GM12878 (cell line): Measurements from ENCODE around the gene PDE11A. TPM values are rescaled to one million over a fixed set of nuclear protein-coding genes. Genes with fewer than 3 reads are reported as not detected.

Source experiments
- ATAC-seq: fragments of 200-7000 bp; cut with Tn5 transposase; 3 replicates; pipeline ENCODE4 v1.9.1; 2020; ENCODE audit warnings: mild to moderate bottlenecking, moderate library complexity
- BruUV-seq: library from RNA; stranded (reverse); fragments of 400-500 nt; replicated peaks from 2 replicates; lab custom pipeline; 2021; lab: Mats Ljungman, UMichigan
- CTCF ChIA-PET: fragments of 300-600 bp; sonication (Branson Sonifier 250); formaldehyde crosslinking; extraction: SDS; loops from one replicate; lab custom pipeline; 2021; ENCODE audit warnings: inconsistent platforms; lab: Yijun Ruan, JAX
- POLR2A ChIA-PET: fragments of 350-600 bp; formaldehyde crosslinking; extraction: SDS; loops from one replicate; lab custom pipeline; 2021; ENCODE audit warnings: inconsistent platforms; lab: Charles Lee
- RAD21 ChIA-PET: fragments of 300-600 bp; sonication (Branson Sonifier 250); formaldehyde crosslinking; loops from one replicate; lab custom pipeline; 2023; ENCODE audit warnings: antibody characterized with exemption; ENCODE audit not compliant: unreplicated experiment; lab: Charles Lee
- SMC1A ChIA-PET: fragments of 300-600 bp; sonication (Branson Sonifier 250); formaldehyde crosslinking; loops from one replicate; lab custom pipeline; 2023; ENCODE audit not compliant: unreplicated experiment, uncharacterized antibody; lab: Charles Lee
- DNase-seq: peaks from one replicate; pipeline ENCODE4 v3.0.0-alpha.2; 2011; ENCODE audit warnings: low read depth, low spot score
- FAIRE-seq: peaks from 3 replicates; lab custom pipeline; 2011; peaks lifted over from hg19 to GRCh38; lab: Jason Lieb, UNC
- H2AFZ ChIP-seq: 2 replicates; pipeline ENCODE4 v1.6.0; 2011; ENCODE audit warnings: low read depth, low read length, control low read depth; ENCODE audit not compliant: control insufficient read depth
- H3K27ac ChIP-seq: 2 replicates; pipeline ENCODE4 v1.5.1; 2011; ENCODE audit warnings: control low read depth; ENCODE audit not compliant: control insufficient read depth, insufficient read depth
- H3K27me3 ChIP-seq, 2 experiments: replicated peaks in 1 of 2; 2 replicates each; pipeline versions ENCODE4 v1.6.0 to v1.6.1; 2011; ENCODE audit warnings: low read length in 1 of 2; ENCODE audit not compliant: control insufficient read depth in 2 of 2, insufficient read depth in 2 of 2
- H3K36me3 ChIP-seq, 2 experiments: 2 replicates each; pipeline ENCODE4 v1.5.1; 2011; ENCODE audit warnings: low read length in 1 of 2; ENCODE audit not compliant: control insufficient read depth in 2 of 2, insufficient read depth in 2 of 2
- H3K4me1 ChIP-seq: 2 replicates; pipeline ENCODE4 v1.6.1; 2011; ENCODE audit warnings: mild to moderate bottlenecking, low read length, moderate library complexity, mixed read lengths; ENCODE audit not compliant: control insufficient read depth, insufficient read depth
- H3K4me2 ChIP-seq: 2 replicates; pipeline ENCODE4 v1.6.0; 2011; ENCODE audit warnings: control low read depth; ENCODE audit not compliant: control insufficient read depth, insufficient read depth
- H3K4me3 ChIP-seq: fragments of 200-600 bp; sonication (generic); 2 replicates; pipeline ENCODE4 v1.5.1; 2016
- H3K79me2 ChIP-seq: 2 replicates; pipeline ENCODE4 v1.6.0; 2011; ENCODE audit warnings: low read length; ENCODE audit not compliant: control insufficient read depth, insufficient read depth
- H3K9ac ChIP-seq: 2 replicates; pipeline ENCODE4 v1.8.0; 2011; ENCODE audit warnings: low read length, control low read depth, mixed read lengths; ENCODE audit not compliant: control insufficient read depth, insufficient read depth
- H3K9me3 ChIP-seq: replicated peaks from 3 replicates; pipeline ENCODE4 v1.5.1; 2011; ENCODE audit warnings: mild to moderate bottlenecking, low read length; ENCODE audit not compliant: control insufficient read depth, insufficient read depth
- H4K20me1 ChIP-seq: 2 replicates; pipeline ENCODE4 v1.6.0; 2011; ENCODE audit not compliant: control insufficient read depth, insufficient read depth
- ATF2 ChIP-seq: IDR thresholded peaks from 2 replicates; pipeline ENCODE4 v1.6.1; 2012; ENCODE audit warnings: low read length, inconsistent platforms
- BCL11A ChIP-seq: IDR thresholded peaks from 2 replicates; pipeline ENCODE4 v1.6.1; 2011; ENCODE audit warnings: low read depth, low read length
- ESRRA ChIP-seq: IDR thresholded peaks from 2 replicates; pipeline ENCODE4 v1.6.1; 2012; ENCODE audit warnings: mild to moderate bottlenecking, low read length, improper control_type of control experiment
- MYC ChIP-seq: IDR thresholded peaks from 2 replicates; pipeline ENCODE4 v1.6.1; 2011; ENCODE audit warnings: mild to moderate bottlenecking, low read length, moderate library complexity, inconsistent platforms; ENCODE audit not compliant: insufficient read depth, insufficient replicate concordance, insufficient read length, severe bottlenecking
- NKRF ChIP-seq: fragments of 450-650 bp; conservative IDR thresholded peaks from 2 replicates; pipeline ENCODE4 v1.6.1; 2017; ENCODE audit warnings: mild to moderate bottlenecking, moderate library complexity
- RELA ChIP-seq: fragments of 450-650 bp; IDR thresholded peaks from 2 replicates; pipeline ENCODE4 v1.8.0; 2014; ENCODE audit warnings: borderline replicate concordance; ENCODE audit not compliant: partially characterized antibody
- SRF ChIP-seq, 2 experiments: IDR thresholded peaks; 2 replicates each; pipeline ENCODE4 v1.6.1; 2011; ENCODE audit warnings: low read depth in 2 of 2, low read length in 2 of 2, mild to moderate bottlenecking in 1 of 2, moderate library complexity in 1 of 2
- TCF7 ChIP-seq: IDR thresholded peaks from 2 replicates; pipeline ENCODE4 v1.6.1; 2014; ENCODE audit warnings: antibody characterized with exemption, borderline replicate concordance
- WRNIP1 ChIP-seq: IDR thresholded peaks from 2 replicates; pipeline ENCODE4 v1.6.1; 2011; ENCODE audit warnings: low read depth, low read length, improper control_type of control experiment, borderline replicate concordance
- WGBS: methylation state at CpG from one replicate; pipeline ENCODE4 v1.1.6; 2016; ENCODE audit warnings: low lambda C conversion rate; ENCODE audit not compliant: insufficient replicate concordance, insufficient coverage; ENCODE audit errors: missing lambda C conversion rate; 5-methylcytosine and 5-hydroxymethylcytosine counted together
- in situ Hi-C: fragments of 300-500 bp; cut with MboI; formaldehyde crosslinking; loops from 9 replicates; pipeline ENCODE4 v1.14.3; 2018; ENCODE audit warnings: mixed read lengths
- intact Hi-C: fragments of 100-400 bp; cut with micrococcal nuclease; formaldehyde crosslinking; loops from one replicate; pipeline ENCODE4 v1.14.2; 2022; ENCODE audit not compliant: unreplicated experiment
- polyA plus RNA-seq, 11 experiments: library from polyadenylated mRNA; depleted of rRNA in 4 of 11; unstranded in 6 of 11; stranded (reverse) in 5 of 11; fragments of >200 nt; fragmentation: Nextera tagmentation in 4 of 11; fragmentation: Illumina TruSeq in 1 of 11; extraction: Ambion mirVana in 4 of 11; extraction: Trizol in 1 of 11; gene quantifications; 1 replicate in 1 of 11; 2 replicates in 10 of 11; pipeline versions ENCODE4 v1.2.1 to v1.2.3, GENCODE V29; 2011 to 2016; ENCODE audit warnings: inconsistent platforms in 2 of 11, missing spikeins in 2 of 11, low read depth in 1 of 11
- total RNA-seq, 4 experiments: library from RNA; depleted of rRNA in 3 of 4; stranded (reverse); fragments of >200 nt in 3 of 4; fragmentation: Illumina TruSeq in 1 of 4; extraction: Trizol in 1 of 4; gene quantifications; 2 replicates each; pipeline versions ENCODE4 v1.2.1 to v1.2.3, GENCODE V29; 2013 to 2021

The PDE11A gene
- total and polyA plus RNA-seq, 10 of the 15 experiments (the other 5 are each of a cell fraction or from before 2014, with no cell fraction given) = 0.01 to 0.17 (median 0.06) TPM; not detected in 5

GRCh38 chr2:177880285-177880684 lies 192.3 kb downstream of the PDE11A start:
- SMC1A ChIA-PET = no interaction called here
- no peaks in the 10 kb centered on the region for H3K4me1 ChIP-seq
- no peaks in the 10 kb centered on the region for H3K36me3 ChIP-seq
- RAD21 ChIA-PET = no interaction called here
- CTCF ChIA-PET = interaction anchor here (1.2 kb wide), 1 partner anchor 26 kb away, joined by 3 read pairs; no protein-coding TSS in a partner anchor
- ATAC-seq (no peak), FAIRE-seq (no peak), DNase-seq (no peak)
- H3K4me2 ChIP-seq = no peak overlapping the region
- no peaks in the 10 kb centered on the region for H3K79me2 ChIP-seq
- H3K27me3 ChIP-seq = no peaks in the 10 kb centered on the region
- H3K27ac ChIP-seq = no peak overlapping the region
- TF ChIP-seq RELA = no peak
- BruUV-seq = no TSS peak
- H3K9me3 ChIP-seq = no peaks in the 10 kb centered on the region
- H4K20me1 ChIP-seq = no peaks in the 10 kb centered on the region
- WGBS = 57% methylated on average over 2 of the region's 2 CpGs
- no peak overlapping the region for H3K9ac ChIP-seq
- intact Hi-C loops = no loop called here
- in situ Hi-C loops = no loop called here
- POLR2A ChIA-PET = no interaction called here
- no peak overlapping the region for H2AFZ ChIP-seq
- H3K4me3 ChIP-seq = no peak overlapping the region

- ChIA-PET POLR2A (interaction anchor here (0.6 kb wide), 1 partner anchor 1803 kb away, joined by 3 read pairs; no protein-coding TSS in a partner anchor), RAD21 (no interaction called here), SMC1A (interaction anchor here (1.1 kb wide), 1 partner anchor 9 kb away, joined by 4 read pairs; no protein-coding TSS in a partner anchor), CTCF (no interaction called here)
- ATAC-seq (no peak), DNase-seq (no peak), FAIRE-seq (no peak)
- no peaks in the 10 kb centered on the region for H3K79me2 ChIP-seq
- no peak for TF ChIP-seq BCL11A
- no peak for TF ChIP-seq TCF7
- no peak for TF ChIP-seq NKRF
- no peak for TF ChIP-seq ESRRA
- TF ChIP-seq WRNIP1 = no peak
- TF ChIP-seq MYC = no peak
- TF ChIP-seq ATF2 = no peak
- no peak for TF ChIP-seq SRF (IDR thresholded peaks at IDR 0.05; ENCODE audit: low read depth in 2 of 2, low read length in 2 of 2)
- no peak overlapping the region for H3K9ac ChIP-seq
- H3K36me3 ChIP-seq = no peaks in the 10 kb centered on the region
- no peak overlapping the region for H3K27ac ChIP-seq
- in situ Hi-C loops (no loop called here), intact Hi-C loops (no loop called here)
- no peak overlapping the region for H3K4me2 ChIP-seq
- no peaks in the 10 kb centered on the region for H4K20me1 ChIP-seq
- 22% methylated on average over 8 of the region's 8 CpGs for WGBS
- no peaks in the 10 kb centered on the region for H3K4me1 ChIP-seq
- no peaks in the 10 kb centered on the region for H3K9me3 ChIP-seq
- BruUV-seq = no TSS peak
- H3K4me3 ChIP-seq = no peak overlapping the region
- no peaks in the 10 kb centered on the region for H3K27me3 ChIP-seq
- H2AFZ ChIP-seq = no peak overlapping the region
Observed at GRCh38 chr2:177876950-177877349, 195.6 kb downstream of the PDE11A start.
